NCI-H774 (cell line): ENCODE measurements around the gene TICAM2.

Experiments used
- DNase-seq: peaks from one replicate; lab custom pipeline; 2025; lab: John Stamatoyannopoulos, UW

The TICAM2 gene

DNA sequence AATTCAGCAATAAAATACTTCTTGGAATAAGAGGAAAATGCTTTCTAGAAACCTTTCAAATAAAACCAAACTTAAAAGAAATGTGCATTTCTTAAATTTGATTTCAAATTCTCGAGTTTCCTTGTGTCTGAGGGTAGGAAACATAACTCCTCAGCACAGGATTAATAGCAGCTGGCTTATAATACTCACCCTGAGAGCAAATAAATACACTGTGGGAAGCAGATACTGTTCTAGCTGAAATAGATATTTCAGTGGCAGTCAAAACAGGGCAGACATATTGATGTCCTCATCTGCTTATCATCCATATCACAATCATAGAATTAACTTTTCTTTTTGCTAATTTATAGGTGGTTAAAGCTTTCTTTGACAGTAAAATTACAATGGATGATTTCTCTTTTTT, 33.6 kb downstream of the TICAM2 start:
- DNase-seq, result no peak

DNA sequence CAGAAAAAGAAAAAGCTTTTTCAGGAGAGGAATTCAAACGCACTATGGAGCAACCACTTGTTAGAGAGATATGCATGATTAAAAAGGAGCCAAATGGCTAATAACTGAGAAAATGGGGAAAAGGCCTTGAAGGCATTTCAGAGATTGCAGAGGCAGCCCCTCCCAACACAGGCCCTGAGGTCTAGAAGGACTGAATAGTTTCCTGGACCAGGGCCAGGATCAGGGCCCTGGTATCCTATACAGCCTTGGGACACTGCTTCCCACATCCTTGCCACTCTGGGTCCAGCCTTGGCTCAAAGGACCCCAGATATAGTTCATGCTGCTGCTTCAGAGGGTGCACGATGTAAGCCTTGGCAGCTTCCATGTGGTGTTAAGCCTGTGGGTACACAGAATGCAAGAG, 37.0 kb downstream of the TICAM2 start:
- DNase-seq, result no peak

DNA sequence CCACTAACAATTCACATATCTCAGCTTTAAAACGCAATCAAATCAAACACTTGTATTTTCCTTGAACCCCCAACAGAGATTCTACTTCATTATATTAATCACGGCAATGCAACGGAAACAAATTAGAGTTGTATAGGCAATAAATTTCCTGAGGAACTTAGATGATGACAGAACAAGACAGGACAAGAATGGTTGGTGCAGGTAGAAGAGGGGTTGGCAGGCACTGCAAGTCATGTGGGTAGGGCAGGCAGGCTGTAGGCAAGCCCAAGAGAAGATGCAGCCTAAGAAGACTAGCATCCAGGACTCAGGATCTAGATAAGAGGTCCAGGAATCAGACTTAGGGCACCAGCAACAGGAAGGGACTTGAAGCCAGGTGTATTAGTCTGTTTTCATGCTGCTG, 41.1 kb downstream of the TICAM2 start:
- no peak for DNase-seq

DNA sequence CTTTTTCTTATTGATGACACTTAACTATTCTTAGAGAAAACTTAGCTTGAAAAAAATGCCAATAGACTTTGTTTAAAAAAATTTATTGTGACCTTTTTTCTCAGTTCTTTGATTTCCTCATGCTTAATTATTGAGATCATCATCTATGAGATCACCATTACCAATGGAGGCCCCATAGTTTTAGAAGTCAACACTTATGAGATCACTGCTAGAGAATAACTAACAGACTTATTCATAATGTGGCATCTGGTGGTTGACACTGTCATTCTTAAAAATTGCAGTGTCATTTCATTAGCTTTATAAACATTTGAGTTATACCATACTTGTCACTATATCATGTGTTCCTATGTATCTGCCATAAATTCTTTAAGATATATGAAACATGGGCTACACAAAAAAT, 42.8 kb downstream of the TICAM2 start:
- DNase-seq, result no peak

DNA sequence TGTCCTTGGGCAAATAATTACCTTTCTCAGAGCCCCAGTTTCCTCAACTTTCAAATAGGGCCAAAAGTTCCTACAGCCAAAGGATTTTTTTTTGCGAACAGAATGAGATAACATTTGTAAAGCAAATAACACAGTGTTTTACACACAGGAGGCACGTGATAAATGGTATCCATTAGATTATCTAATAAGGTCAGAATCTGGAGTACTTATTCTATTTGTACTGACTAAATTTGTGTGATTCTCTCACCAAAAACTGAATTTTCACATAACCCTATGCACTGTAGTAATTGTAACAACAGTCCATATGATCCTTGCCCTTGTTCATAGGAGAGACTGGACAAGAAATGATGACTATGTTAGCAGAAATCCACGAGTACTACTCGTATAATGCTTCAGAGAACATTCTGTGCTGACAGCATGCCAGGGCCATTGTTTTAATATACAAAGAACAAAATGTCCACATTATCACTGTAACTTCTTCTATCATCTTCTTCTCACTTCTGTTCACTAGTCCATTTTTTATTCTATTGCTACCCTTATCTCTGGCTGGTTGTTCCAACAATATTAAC, 43.8 kb downstream of the TICAM2 start:
- no peak for DNase-seq

DNA sequence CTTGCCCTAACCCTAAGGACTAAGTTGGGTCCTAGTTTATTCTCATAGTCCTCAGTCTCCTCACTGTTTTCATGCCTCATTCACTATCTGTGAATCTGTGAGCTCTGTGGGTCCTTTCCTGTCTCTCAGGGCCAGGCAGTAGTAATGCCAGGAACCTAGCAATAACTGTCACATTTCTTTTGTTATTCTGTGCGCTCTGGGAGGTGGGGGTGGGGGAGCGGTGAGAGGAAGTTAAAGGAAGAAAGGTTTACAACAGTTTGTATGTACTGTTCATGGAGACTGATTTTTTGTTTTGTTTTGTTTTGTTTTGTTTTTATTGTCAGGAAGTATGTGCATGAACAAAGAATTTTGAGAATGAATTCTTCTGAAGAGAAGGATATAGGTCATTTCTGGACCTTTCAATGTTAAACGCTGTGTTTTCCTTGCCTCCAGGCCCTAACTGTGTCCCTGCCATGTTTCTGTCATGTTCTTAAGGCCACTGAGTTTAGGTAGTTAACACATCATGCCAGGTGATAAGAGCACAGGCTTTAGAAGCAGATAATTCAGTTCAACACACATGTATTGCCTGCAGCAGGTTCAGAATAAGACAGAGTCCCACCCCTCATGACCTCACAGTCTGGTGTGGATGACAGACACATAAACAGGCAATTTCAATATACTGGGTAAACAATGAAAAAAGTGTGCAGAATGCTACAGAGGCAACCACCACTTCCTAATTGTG, 44.5 kb downstream of the TICAM2 start:
- DNase-seq, result peak; percentile 11

DNA sequence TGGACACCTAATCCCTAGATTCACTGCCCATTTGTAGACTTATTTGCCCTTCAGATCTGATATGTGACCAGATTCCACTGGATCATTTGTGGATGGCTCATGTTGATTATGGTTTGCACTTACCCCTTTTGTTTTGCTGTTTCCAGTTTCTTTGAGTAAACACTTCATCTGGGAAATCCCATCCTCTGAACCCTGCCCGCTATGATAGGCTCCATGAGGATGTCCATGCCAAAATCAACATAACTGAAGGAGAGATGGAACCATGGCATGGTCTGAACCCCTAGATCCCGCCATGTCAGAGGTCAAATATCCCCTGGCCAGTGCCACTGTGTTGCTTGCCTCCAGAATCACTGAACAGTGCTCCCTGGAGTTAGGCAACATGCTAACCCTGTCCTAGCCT, 46.0 kb downstream of the TICAM2 start:
- DNase-seq, result no peak

DNA sequence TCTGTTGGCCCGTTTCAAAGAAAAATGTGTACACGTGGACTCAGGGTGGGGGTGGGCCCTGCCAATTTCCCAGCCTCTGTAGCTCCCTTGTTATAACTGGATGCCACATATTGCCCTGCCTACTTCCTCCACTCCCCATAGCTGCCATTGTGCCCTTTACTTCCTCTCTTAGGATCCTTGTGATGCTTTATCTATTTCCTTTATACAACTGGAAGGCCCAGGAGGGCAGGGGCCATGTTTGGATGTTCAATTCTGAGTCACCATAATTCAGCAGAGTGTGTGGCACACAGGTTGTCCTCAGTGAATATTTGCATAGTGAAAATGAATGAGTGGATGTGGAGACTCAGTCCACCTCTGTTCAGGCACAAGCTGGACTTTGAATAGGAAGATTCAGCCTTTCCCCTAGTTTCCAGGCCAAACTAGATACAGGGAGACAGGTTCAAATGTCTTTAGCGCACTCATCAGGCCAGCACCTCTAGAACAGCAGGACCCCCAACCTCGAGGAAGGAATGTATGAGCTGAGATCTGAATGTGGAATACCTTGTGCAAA, 47.1 kb downstream of the TICAM2 start:
- DNase-seq, result no peak

DNA sequence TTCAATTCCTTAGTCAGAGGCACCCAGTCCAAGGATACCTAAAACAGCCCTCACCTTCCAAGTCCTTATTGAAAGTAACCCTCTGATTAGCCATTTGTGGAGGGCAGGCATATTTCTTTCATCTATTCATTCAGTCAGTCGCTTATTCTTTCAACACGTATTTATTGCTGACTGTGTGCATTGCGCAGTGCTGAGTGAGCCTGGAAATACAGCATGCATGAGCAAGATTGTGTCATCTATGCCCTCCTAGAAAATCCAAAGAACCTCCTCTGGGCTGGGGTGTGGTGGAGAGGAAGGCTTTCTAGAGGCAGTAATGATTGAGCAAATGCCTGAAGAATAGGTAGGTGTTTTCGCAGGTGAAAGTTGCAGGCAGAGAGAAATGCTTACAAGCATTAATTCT, 49.2 kb downstream of the TICAM2 start:
- DNase-seq, result no peak

DNA sequence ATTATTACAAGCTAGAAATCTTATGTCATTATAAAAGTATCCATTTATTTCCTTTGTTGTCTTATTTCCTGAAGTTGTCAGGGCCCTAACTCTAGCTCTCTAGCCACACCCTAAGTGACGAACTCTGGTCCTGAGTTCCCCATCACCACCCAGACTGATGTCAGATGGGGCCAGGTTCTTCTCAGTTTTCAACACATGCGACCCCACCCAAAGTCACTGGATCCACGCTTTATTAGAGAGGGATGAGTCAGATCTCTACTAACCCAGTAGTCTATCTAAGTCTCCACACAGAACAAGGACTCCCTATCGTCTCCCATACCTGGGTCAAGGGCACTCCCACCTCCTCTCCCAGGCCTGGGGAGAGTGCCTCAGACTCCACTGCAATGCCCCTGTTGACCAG, 50.9 kb downstream of the TICAM2 start:
- no peak for DNase-seq

DNA sequence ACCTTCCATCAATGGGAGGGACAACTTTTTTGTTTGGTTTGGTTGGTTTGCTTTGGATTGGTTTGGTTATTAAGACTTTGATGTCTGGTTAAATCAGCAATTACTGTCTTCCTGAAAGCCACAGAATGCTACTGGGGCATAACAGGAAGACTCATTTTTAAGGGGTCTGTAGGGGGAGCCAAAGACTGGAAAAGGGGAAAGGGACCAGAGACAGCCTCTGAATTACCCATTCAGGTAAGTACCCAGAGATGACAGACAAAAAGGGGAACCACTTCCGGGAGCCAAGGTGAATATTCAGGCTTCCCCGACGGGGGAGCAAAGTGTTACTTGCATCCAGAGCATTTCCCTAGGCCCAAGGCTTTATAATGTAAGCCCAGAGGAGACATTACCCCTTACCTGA, 53.1 kb downstream of the TICAM2 start:
- DNase-seq, result no peak

DNA sequence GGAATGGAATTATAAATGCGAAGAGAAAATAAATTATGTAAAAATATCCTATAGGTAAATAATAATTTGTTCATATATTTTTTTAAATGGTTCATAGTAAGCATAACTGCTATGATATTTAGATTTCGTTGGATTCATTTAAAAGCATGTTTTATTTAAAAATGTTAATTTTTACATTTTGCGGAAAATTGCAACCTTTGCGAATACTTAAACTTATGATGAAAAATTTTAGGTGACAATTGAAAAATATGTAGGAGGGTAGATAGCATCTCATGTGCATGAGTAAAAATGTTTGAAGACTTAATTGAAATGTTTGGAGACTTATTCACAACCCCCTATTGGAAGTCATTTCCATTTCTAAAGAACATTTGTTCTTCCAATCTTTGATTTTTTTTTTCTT, 53.6 kb downstream of the TICAM2 start:
- DNase-seq, result no peak

DNA sequence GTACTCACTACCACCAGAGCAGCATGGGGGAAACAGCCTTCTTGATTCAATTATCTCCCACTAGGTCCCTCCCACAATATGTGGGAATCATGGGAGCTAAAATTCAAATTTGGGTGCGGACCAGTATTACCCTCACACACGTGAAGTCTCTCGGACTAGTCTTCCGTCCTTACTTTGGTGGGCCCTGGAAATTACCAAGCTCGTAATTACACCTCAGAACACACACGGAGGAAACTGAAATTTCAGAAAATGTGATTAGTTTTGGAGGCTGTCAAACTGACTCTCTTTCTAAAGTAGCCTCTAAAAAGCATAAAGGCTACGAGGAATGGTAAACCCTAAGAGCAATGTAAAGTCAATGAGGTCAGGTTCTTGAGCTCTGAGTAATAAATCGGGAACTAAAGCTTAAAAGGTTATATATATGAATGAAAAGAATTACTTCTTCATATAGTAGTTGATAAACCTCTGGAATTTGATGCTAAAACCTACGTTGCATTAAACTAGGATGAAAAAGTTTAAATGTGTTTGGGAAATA, 56.9 kb downstream of the TICAM2 start:
- no peak for DNase-seq

DNA sequence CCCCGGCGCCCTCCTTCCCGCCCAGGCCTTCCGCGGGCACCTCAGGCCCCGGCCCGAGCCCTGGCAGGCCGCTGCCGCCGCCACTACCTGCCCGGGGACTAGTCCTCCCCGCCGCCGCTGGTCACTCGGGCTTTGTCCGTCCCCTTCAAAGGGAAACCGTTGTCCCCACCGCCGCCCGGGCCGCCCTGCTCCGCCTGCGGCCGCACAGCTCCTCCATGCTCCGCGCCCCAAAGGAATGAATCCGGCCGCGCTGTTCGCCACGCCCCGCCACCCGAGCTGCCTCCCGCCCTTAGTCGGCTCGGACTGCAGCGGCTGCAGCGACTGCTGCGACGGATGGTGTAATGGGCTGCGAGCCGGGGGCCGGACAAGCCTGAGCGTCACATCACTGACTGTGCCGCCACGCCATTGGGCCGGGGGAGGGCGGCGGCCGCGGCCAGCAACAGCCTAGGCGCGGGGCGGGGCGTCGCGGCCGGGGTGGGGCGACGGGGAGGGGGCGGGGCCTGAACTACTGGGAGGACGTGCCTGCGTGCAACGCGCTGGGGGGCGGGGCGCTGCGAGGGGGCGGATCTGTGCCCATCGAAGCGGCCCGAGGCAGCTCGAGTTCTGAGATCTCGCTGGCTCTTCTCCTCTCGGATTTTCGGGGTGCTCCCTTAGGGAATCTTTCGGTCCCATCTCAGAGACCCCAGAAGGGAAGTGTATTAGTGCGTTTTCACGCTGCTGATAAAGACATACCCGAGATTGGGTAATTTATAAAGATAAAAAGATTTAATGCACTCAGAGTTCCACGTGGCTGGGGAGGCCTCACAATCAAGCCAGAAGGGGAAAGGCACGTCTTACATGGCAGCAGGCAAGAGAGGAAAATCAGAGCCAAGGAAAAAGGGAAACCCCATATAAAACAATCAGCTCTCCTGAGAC, 57.6 kb downstream of the TICAM2 start, which contains the start of gene FEM1C:
TSS of gene FEM1C (minus strand) at position 340 of the 915 bp plus-strand sequence. CDS start 1,282 bp downstream, outside the sequence.
- DNase-seq, result peak; percentile 93

DNA sequence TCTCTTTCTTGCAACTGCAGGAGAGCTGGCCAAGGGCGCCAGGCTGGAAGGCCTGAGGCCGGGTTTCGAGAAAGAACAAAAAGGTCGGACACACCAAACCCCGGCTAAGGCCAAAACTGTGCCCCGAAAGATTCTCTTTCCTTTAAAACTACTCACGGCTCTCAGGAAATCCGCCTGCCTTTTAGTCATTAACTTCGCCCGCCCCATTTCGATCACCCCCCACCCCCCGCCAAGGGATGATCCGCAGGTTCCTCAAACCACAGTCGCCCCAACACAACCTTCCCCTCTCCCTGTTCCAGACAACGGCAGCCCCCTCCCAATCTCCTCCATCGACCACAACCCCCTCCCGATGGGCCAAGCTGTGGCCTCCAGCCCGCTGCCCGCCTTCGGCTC, 58.2 kb downstream of the TICAM2 start:
- DNase-seq, result no peak

DNA sequence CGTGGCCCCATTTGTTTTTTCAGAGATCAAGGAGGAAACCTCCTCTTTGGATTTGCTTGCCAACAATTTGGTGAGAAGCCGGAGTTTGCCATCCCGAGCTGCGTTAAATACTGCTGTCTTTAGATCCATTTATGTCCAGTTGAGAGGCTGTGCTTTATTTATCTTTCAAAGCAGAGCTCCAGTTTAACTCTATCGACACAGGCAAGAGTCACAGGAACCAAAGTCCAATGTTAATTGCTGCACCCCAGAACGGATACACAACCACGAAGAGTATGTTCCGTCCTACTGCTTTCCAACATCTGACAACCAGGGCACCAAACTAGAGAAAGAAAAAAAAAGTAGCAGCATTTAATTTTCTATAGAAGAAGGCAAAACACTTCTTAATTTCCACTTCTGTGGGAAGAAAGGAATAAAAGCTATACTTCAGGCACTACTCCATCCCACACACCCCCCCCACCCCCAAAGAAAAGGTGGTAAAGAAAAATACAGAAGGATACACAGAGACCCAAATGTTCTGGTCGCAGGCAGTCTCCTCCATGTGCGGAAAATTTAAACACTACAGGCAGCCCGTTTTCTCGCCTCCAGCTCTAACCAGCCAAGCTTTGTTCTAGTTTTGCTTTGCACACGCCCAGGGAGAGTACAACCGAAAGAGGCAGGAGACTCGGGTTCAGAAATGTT, 58.8 kb downstream of the TICAM2 start:
- DNase-seq, result no peak

DNA sequence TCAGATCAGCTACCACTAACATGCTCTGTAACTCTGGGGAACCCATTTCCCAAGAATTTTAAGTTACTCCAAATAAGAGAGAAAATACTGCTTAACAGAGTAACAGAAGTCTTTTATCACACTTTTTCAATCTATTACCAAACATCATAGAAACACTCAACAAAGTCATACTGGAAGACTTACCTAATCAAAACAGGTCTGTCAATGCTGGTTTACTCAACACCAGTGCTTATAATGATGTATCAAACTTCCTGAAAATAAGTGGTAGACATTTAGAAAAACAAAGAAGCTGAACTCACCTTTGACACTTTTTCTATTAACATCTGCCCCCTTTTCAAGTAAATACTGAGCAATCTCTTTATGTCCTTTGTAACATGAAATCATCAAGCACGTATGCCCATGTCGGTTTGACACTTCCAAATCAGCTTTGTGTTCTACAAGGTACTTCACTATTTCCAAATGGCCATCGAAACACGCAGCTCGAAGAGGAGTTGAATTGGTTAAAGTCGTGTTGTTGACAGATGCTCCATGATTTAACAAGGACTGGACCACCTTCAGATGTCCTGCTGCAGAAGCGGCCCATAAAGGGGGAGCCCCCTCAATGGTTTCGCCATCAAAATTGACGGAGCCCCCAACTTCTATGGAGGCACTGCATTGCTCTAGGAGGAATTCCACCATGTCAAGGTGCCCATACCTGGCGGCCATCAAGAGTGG, 59.5 kb downstream of the TICAM2 start:
- DNase-seq, result no peak

DNA sequence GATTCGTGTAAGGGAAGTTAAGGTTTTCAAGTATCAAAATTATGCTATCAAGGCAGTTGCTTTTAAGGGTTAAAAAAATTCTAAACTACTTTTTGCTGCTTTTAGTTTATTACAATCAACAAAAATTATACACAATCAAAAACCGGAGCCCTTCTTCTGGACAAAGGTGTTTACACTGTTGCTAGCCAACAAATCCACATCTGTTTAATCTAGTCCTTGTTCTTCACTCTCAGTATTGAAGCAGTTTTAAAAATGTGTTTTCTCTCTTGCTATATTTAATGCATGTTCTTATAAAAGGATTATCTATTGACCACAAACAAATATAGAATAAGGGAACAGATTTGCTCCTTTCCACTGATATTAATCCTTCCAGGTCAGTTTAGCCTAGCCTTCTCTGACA, 60.2 kb downstream of the TICAM2 start:
- DNase-seq, result peak; percentile 6

DNA sequence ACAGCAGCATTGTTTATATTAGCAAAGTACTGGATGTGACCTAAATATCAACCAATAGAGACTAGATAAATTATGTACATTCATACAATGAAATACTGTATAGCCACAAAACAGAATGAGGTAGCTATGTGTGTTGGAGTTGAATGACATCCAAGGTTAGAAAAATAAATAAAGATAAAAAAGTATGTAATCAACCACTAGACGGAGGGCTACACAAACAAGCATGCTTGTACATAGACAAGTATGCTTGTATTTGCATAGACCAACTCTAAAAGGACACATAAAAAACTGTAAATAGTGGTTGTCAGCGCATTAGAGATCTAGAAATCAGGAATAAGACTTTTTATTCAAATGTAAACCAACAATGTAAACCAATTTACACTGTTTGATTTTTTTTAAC, 60.7 kb downstream of the TICAM2 start:
- no peak for DNase-seq

DNA sequence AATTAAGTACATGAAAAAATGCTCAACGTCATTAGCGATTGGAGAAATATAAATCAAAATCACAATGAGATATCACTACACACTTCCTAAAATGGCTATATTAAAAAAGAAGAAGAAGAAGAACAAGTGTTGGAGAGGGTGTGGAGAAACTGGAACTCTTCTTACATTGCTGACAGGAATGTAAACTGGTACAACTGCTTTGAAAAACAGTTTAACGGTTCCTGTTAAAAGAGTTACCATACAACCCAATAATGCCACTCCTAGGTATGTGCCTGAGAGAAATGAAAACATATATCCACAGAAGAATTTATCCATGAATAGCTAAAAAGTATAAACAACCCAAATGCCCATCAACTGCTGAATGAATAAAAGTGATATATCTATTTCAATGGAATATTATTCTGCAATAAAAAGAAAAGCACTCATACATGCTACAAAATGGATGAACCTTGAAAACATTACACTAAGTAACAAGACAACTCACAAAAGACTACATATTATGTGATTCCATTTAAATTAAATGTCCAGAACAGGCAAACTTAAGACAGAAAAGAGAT, 66.7 kb downstream of the TICAM2 start:
- DNase-seq, result no peak

DNA sequence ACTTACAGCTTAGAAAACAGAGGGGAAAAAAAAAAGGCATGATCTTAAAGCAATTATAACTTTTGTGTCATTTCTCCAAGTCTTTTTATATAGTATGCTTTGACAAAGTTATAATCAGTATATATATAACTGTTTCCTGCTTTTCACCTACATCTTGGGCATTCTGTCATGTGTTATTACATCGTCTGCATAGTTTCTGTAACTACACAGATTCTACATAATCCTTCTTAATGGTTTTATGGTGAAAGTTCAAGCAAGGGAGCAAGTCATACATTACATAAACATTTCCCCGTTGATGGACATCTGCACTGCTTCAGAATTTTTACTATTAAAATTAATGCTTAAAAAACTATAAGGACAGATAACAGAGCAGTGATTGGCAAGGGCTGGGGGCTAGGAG, 69.8 kb downstream of the TICAM2 start:
- no peak for DNase-seq
